Mesenchymal stem cell (in vitro differentiated cells and primary cell): ENCODE data around the gene CANT1.

Experiments
- DNase-seq: peaks from one replicate; pipeline ENCODE4 v3.0.0-alpha.2; 2013
- H2AFZ ChIP-seq: one replicate; pipeline ENCODE4 v1.6.1; 2013; ENCODE audit warnings: low read depth, mild to moderate bottlenecking, control low read depth, inconsistent platforms, low read length, moderate library complexity
- H2AK5ac ChIP-seq: 2 replicates; pipeline ENCODE4 v1.6.1; 2013; ENCODE audit warnings: low read length, moderate library complexity, mild to moderate bottlenecking, inconsistent platforms; ENCODE audit not compliant: severe bottlenecking
- H2BK120ac ChIP-seq: one replicate; pipeline ENCODE4 v1.6.1; 2013; ENCODE audit warnings: low read depth, mild to moderate bottlenecking, inconsistent platforms, low read length, moderate library complexity
- H2BK12ac ChIP-seq, 2 experiments: one replicate each; pipeline ENCODE4 v1.6.1; 2013; ENCODE audit warnings: inconsistent platforms in 2 of 2, low read length in 2 of 2, mild to moderate bottlenecking in 2 of 2, moderate library complexity in 2 of 2, control low read depth in 1 of 2
- H2BK15ac ChIP-seq: one replicate; pipeline ENCODE4 v1.6.1; 2013; ENCODE audit warnings: mild to moderate bottlenecking, low read depth, inconsistent platforms; ENCODE audit not compliant: poor library complexity, severe bottlenecking
- H2BK5ac ChIP-seq: 2 replicates; pipeline ENCODE4 v1.6.1; 2013; ENCODE audit warnings: low read depth, mild to moderate bottlenecking, low read length, control low read depth, inconsistent platforms; ENCODE audit not compliant: poor library complexity, severe bottlenecking
- H3K14ac ChIP-seq, 2 experiments: one replicate each; pipeline ENCODE4 v1.6.1; 2013; ENCODE audit warnings: inconsistent platforms in 2 of 2, low read length in 2 of 2, control low read depth in 1 of 2, mild to moderate bottlenecking in 1 of 2, moderate library complexity in 1 of 2
- H3K18ac ChIP-seq, 2 experiments: one replicate each; pipeline ENCODE4 v1.6.1; 2013; ENCODE audit warnings: inconsistent platforms in 2 of 2, low read length in 2 of 2, control low read depth in 1 of 2, low read depth in 1 of 2, mild to moderate bottlenecking in 1 of 2
- H3K23ac ChIP-seq, 2 experiments: one replicate each; pipeline ENCODE4 v1.6.1; 2013; ENCODE audit warnings: inconsistent platforms in 2 of 2, low read length in 2 of 2, mild to moderate bottlenecking in 2 of 2, moderate library complexity in 2 of 2, control low read depth in 1 of 2
- H3K27ac ChIP-seq: 2 replicates; pipeline ENCODE4 v1.5.1; 2013; ENCODE audit warnings: mild to moderate bottlenecking, moderate library complexity, low read length, control low read depth, inconsistent platforms; ENCODE audit not compliant: poor library complexity, severe bottlenecking
- H3K27me3 ChIP-seq, 2 experiments: 2 replicates each; pipeline versions ENCODE4 v1.6.1 to v1.7.0; 2013; ENCODE audit warnings: low read length in 2 of 2, mild to moderate bottlenecking in 2 of 2, moderate library complexity in 2 of 2, control low read depth in 1 of 2, inconsistent platforms in 1 of 2; ENCODE audit not compliant: control insufficient read depth in 1 of 2, insufficient read depth in 1 of 2
- H3K36me3 ChIP-seq, 2 experiments: 2 replicates each; pipeline versions ENCODE4 v1.6.1 to v1.7.0; 2013; ENCODE audit warnings: low read length in 2 of 2, control low read depth in 1 of 2, inconsistent platforms in 1 of 2, low read depth in 1 of 2, mild to moderate bottlenecking in 1 of 2; ENCODE audit not compliant: insufficient read depth in 2 of 2, control insufficient read depth in 1 of 2
- H3K4ac ChIP-seq, 2 experiments: one replicate each; pipeline ENCODE4 v1.6.1; 2013; ENCODE audit warnings: inconsistent platforms in 2 of 2, low read length in 2 of 2, mild to moderate bottlenecking in 2 of 2, moderate library complexity in 2 of 2, control low read depth in 1 of 2, low read depth in 1 of 2
- H3K4me1 ChIP-seq: 2 replicates; pipeline ENCODE4 v1.6.1; 2013; ENCODE audit warnings: low read depth, low read length, control low read depth; ENCODE audit not compliant: control insufficient read depth, insufficient read depth
- H3K4me2 ChIP-seq: 2 replicates; pipeline ENCODE4 v1.6.1; 2013; ENCODE audit warnings: low read length, mild to moderate bottlenecking, inconsistent platforms; ENCODE audit not compliant: poor library complexity, severe bottlenecking
- H3K4me3 ChIP-seq, 2 experiments: 2 replicates each; pipeline versions ENCODE4 v1.5.1 to v1.7.0; 2013; ENCODE audit warnings: low read length in 2 of 2, mild to moderate bottlenecking in 2 of 2, control low read depth in 1 of 2, low read depth in 1 of 2; ENCODE audit not compliant: insufficient read depth in 1 of 2
- H3K79me1 ChIP-seq: replicated peaks from 2 replicates; pipeline ENCODE4 v1.6.1; 2013; ENCODE audit warnings: mild to moderate bottlenecking, control low read depth, low read length, inconsistent platforms; ENCODE audit not compliant: poor library complexity, severe bottlenecking
- H3K9ac ChIP-seq: 2 replicates; pipeline ENCODE4 v1.7.0; 2013; ENCODE audit warnings: mild to moderate bottlenecking, low read length, moderate library complexity
- H3K9me3 ChIP-seq: 2 replicates; pipeline ENCODE4 v1.7.0; 2013; ENCODE audit warnings: mild to moderate bottlenecking, low read length; ENCODE audit not compliant: control insufficient read depth
- H4K8ac ChIP-seq: one replicate; pipeline ENCODE4 v1.6.1; 2013; ENCODE audit warnings: inconsistent platforms, mild to moderate bottlenecking, low read length, moderate library complexity
- H4K91ac ChIP-seq: one replicate; pipeline ENCODE4 v1.6.1; 2013; ENCODE audit warnings: mild to moderate bottlenecking, low read length, inconsistent platforms
- WGBS: methylation state at CpG from one replicate; pipeline ENCODE4 v1.1.7; 2013; ENCODE audit warnings: mixed read lengths; 5-methylcytosine and 5-hydroxymethylcytosine counted together

Gene CANT1

GRCh38 chr17:79000396-79001189 lies 9.0 kb downstream of the CANT1 start:
- Histone ChIP-seq H3K27ac (no peak overlapping the region), H4K8ac (no peak overlapping the region), H3K4ac (no peak overlapping the region), H2BK5ac (no peak overlapping the region), H3K9ac (no peak overlapping the region), H3K27me3 (no peaks in the 10 kb centered on the region), H2AFZ (no peak overlapping the region), H3K18ac (no peak overlapping the region), H3K4me1 (peaks cover 23% of the 10 kb centered on the region), H2BK12ac (no peak overlapping the region), H2BK15ac (no peak overlapping the region), H2AK5ac (no peak overlapping the region), H3K79me1 (peaks cover 38% of the 10 kb centered on the region), H3K14ac (no peak overlapping the region), H3K4me2 (no peak overlapping the region), H3K23ac (no peak overlapping the region), H3K9me3 (no peaks in the 10 kb centered on the region), H3K36me3 (peaks cover 45 to 70% of the 10 kb centered on the region in 2 experiments), H3K4me3 (no peak overlapping the region), H2BK120ac (no peak overlapping the region), H4K91ac (peak overlapping the region; percentile 11)
- WGBS = 96% methylated on average over 25 of the region's 25 CpGs
- no peak for DNase-seq

GRCh38 chr17:78999947-79000395 lies 9.6 kb downstream of the CANT1 start:
- Histone ChIP-seq H3K36me3 (peaks cover 48 to 76% of the 10 kb centered on the region in 2 experiments), H4K91ac (no peak overlapping the region), H2BK5ac (no peak overlapping the region), H2BK15ac (no peak overlapping the region), H3K18ac (no peak overlapping the region), H3K4me3 (no peak overlapping the region), H3K23ac (no peak overlapping the region), H3K27me3 (no peaks in the 10 kb centered on the region), H3K9me3 (no peaks in the 10 kb centered on the region), H4K8ac (no peak overlapping the region), H2AK5ac (no peak overlapping the region), H3K4me2 (no peak overlapping the region), H2BK12ac (no peak overlapping the region), H3K9ac (no peak overlapping the region), H3K14ac (no peak overlapping the region), H3K79me1 (peaks cover 43% of the 10 kb centered on the region), H3K4ac (no peak overlapping the region), H2AFZ (no peak overlapping the region), H3K4me1 (peaks cover 18% of the 10 kb centered on the region), H2BK120ac (no peak overlapping the region), H3K27ac (no peak overlapping the region)
- no peak for DNase-seq
- 98% methylated on average over 12 of the region's 12 CpGs for WGBS

GRCh38 chr17:78999056-78999768 lies 10.4 kb downstream of the CANT1 start:
- Histone ChIP-seq H2BK15ac (no peak overlapping the region), H3K27me3 (no peaks in the 10 kb centered on the region), H2BK12ac (no peak overlapping the region), H2BK120ac (no peak overlapping the region), H3K23ac (no peak overlapping the region), H2AK5ac (no peak overlapping the region), H2AFZ (no peak overlapping the region), H3K4me1 (peaks cover 18% of the 10 kb centered on the region), H3K79me1 (peaks cover 49% of the 10 kb centered on the region), H3K18ac (no peak overlapping the region), H4K8ac (no peak overlapping the region), H4K91ac (no peak overlapping the region), H3K4me2 (no peak overlapping the region), H3K9ac (no peak overlapping the region), H3K14ac (no peak overlapping the region), H3K9me3 (no peaks in the 10 kb centered on the region), H3K4me3 (no peak overlapping the region), H2BK5ac (no peak overlapping the region), H3K27ac (no peak overlapping the region), H3K36me3 (peaks cover 56 to 84% of the 10 kb centered on the region in 2 experiments), H3K4ac (no peak overlapping the region)
- no peak for DNase-seq
- WGBS = 96% methylated on average over 17 of the region's 17 CpGs

- peaks cover 15% of the 10 kb centered on the region for H3K4me1 ChIP-seq
- H3K23ac ChIP-seq = no peak overlapping the region
- no peak overlapping the region for H2BK12ac ChIP-seq
- H3K14ac ChIP-seq = no peak overlapping the region
- peaks cover 55% of the 10 kb centered on the region for H3K79me1 ChIP-seq
- H3K18ac ChIP-seq = no peak overlapping the region
- no peak overlapping the region for H3K27ac ChIP-seq
- H2BK15ac ChIP-seq = no peak overlapping the region
- no peak overlapping the region for H2AK5ac ChIP-seq
- WGBS = 96% methylated on average over 28 of the region's 28 CpGs
- no peak overlapping the region for H3K4ac ChIP-seq
- H3K27me3 ChIP-seq = no peaks in the 10 kb centered on the region
- no peak overlapping the region for H4K91ac ChIP-seq
- H3K4me3 ChIP-seq = no peak overlapping the region
- DNase-seq = no peak
- no peaks in the 10 kb centered on the region for H3K9me3 ChIP-seq
- peaks cover 63 to 91% of the 10 kb centered on the region in 2 experiments for H3K36me3 ChIP-seq
- no peak overlapping the region for H3K9ac ChIP-seq
- no peak overlapping the region for H2BK120ac ChIP-seq
- H2BK5ac ChIP-seq = no peak overlapping the region
- no peak overlapping the region for H2AFZ ChIP-seq
- H4K8ac ChIP-seq = no peak overlapping the region
- H3K4me2 ChIP-seq = no peak overlapping the region
Observed at GRCh38 chr17:78998311-78999055, 11.1 kb downstream of the CANT1 start.
